B cell (primary cell): ENCODE results near the gene PIAS2. TPM values are rescaled to one million over a fixed set of nuclear protein-coding genes. Genes with fewer than 3 reads are reported as not detected.

ENCODE experiments used
- ATAC-seq: fragments of 200-7000 bp; cut with Tn5 transposase; one replicate; pipeline ENCODE4 v1.10.0; 2021; ENCODE audit warnings: low read depth, mild to moderate bottlenecking, moderate number of reproducible peaks, moderate library complexity
- CTCF ChIA-PET: fragments of 350-600 bp; sonication (Branson Sonifier 250); formaldehyde crosslinking; loops from one replicate; lab custom pipeline; 2021; ENCODE audit warnings: antibody characterized with exemption, inconsistent platforms; lab: Charles Lee
- POLR2A ChIA-PET: fragments of 350-600 bp; sonication (Branson Sonifier 250); formaldehyde crosslinking; loops from one replicate; lab custom pipeline; 2021; ENCODE audit warnings: antibody characterized with exemption; lab: Charles Lee
- DNase-seq: peaks from one replicate; pipeline ENCODE4 v3.0.0; 2013
- H2AFZ ChIP-seq: 2 replicates; pipeline ENCODE4 v1.6.1; 2012; ENCODE audit warnings: mild to moderate bottlenecking, low read depth, low read length; ENCODE audit not compliant: insufficient read depth, poor library complexity, severe bottlenecking
- H3K27ac ChIP-seq, 2 donors: 1 replicate in 1 of 2; 2 replicates in 1 of 2; pipeline ENCODE4 v1.5.1; 2012 to 2013; ENCODE audit warnings: low read length in 2 of 2, mild to moderate bottlenecking in 2 of 2, moderate library complexity in 1 of 2
- H3K27me3 ChIP-seq, 4 experiments: fragments of 200-600 bp in 1 of 4; sonication (generic) in 1 of 4; replicated peaks in 1 of 4; 1 replicate in 2 of 4; 2 replicates in 2 of 4; pipeline versions ENCODE4 v1.6.1 to v1.7.0; 2013 to 2016; ENCODE audit warnings: low read length in 3 of 4, mild to moderate bottlenecking in 2 of 4, mixed read lengths in 1 of 4, moderate library complexity in 1 of 4; ENCODE audit not compliant: insufficient read depth in 4 of 4, control insufficient read depth in 3 of 4; ENCODE audit errors: control extremely low read depth in 1 of 4
- H3K36me3 ChIP-seq, 2 experiments: replicated peaks in 1 of 2; 1 replicate in 1 of 2; 2 replicates in 1 of 2; pipeline versions ENCODE4 v1.6.1 to v1.7.1; 2013; ENCODE audit warnings: low read length in 1 of 2; ENCODE audit not compliant: insufficient read depth in 2 of 2, control insufficient read depth in 1 of 2; ENCODE audit errors: control extremely low read depth in 1 of 2, extremely low read depth in 1 of 2
- H3K4me1 ChIP-seq, 2 donors: fragments of 200-600 bp in 1 of 2; sonication (generic) in 1 of 2; 1 replicate in 1 of 2; 2 replicates in 1 of 2; pipeline versions ENCODE4 v1.5.1 to v1.6.1; 2013 to 2017; ENCODE audit warnings: low read length in 2 of 2; ENCODE audit not compliant: control insufficient read depth in 2 of 2, insufficient read depth in 2 of 2
- H3K4me2 ChIP-seq: replicated peaks from 2 replicates; pipeline ENCODE3; 2012; ENCODE audit warnings: mild to moderate bottlenecking, low read depth, low read length; ENCODE audit not compliant: poor library complexity, severe bottlenecking
- H3K4me3 ChIP-seq, 5 experiments: fragments of 200-600 bp in 1 of 5; sonication (generic) in 1 of 5; 1 replicate in 3 of 5; 2 replicates in 2 of 5; pipeline versions ENCODE4 v1.5.1 to v1.7.0; 2011 to 2016; ENCODE audit warnings: low read length in 4 of 5, mild to moderate bottlenecking in 4 of 5, low read depth in 2 of 5, control low read depth in 1 of 5, moderate library complexity in 1 of 5; ENCODE audit not compliant: insufficient read depth in 1 of 5; ENCODE audit errors: control extremely low read depth in 1 of 5, extremely low read depth in 1 of 5
- H3K79me2 ChIP-seq: fragments of 200-600 bp; sonication (generic); one replicate; pipeline ENCODE4 v1.6.0; 2016; ENCODE audit warnings: low read length; ENCODE audit not compliant: control insufficient read depth, insufficient read depth
- H3K9ac ChIP-seq: fragments of 200-600 bp; sonication (generic); 2 replicates; pipeline ENCODE4 v1.6.1; 2017; ENCODE audit warnings: mild to moderate bottlenecking, low read length, moderate library complexity
- H3K9me3 ChIP-seq, 3 donors: one replicate each; pipeline versions ENCODE4 v1.6.1 to v1.7.1; 2013; ENCODE audit warnings: low read length in 2 of 3; ENCODE audit not compliant: control insufficient read depth in 2 of 3, insufficient read depth in 1 of 3; ENCODE audit errors: control extremely low read depth in 1 of 3
- H4K20me1 ChIP-seq: 2 replicates; pipeline ENCODE4 v1.6.0; 2012; ENCODE audit warnings: mild to moderate bottlenecking, low read length; ENCODE audit not compliant: insufficient read depth, control insufficient read depth, poor library complexity, severe bottlenecking
- H3K27ac Mint-ChIP-seq: one replicate; pipeline ENCODE4 v1.8.0; 2021; ENCODE audit warnings: mixed read lengths
- H3K27me3 Mint-ChIP-seq: one replicate; pipeline ENCODE4 v1.8.0; 2021; ENCODE audit warnings: mixed read lengths
- H3K4me1 Mint-ChIP-seq: one replicate; pipeline ENCODE4 v1.8.0; 2021; ENCODE audit warnings: mixed read lengths
- H3K4me3 Mint-ChIP-seq: one replicate; pipeline ENCODE4 v1.8.0; 2021; ENCODE audit warnings: mixed read lengths
- H3K9me3 Mint-ChIP-seq: one replicate; pipeline ENCODE4 v1.8.0; 2022; ENCODE audit warnings: mixed read lengths; ENCODE audit not compliant: insufficient read depth
- CTCF ChIP-seq: fragments of 200-600 bp; IDR thresholded peaks from one replicate; pipeline ENCODE4 v1.8.0; 2022; ENCODE audit warnings: antibody characterized with exemption, mild to moderate bottlenecking
- EZH2 ChIP-seq: IDR thresholded peaks from 2 replicates; pipeline ENCODE4 v1.6.1; 2012; ENCODE audit warnings: borderline replicate concordance, low read depth, mild to moderate bottlenecking, moderate library complexity, low read length; ENCODE audit not compliant: insufficient read depth, poor library complexity, severe bottlenecking
- WGBS: methylation state at CpG from one replicate; pipeline ENCODE4 v1.1.5; 2013; ENCODE audit warnings: missing lambda C conversion rate; ENCODE audit not compliant: insufficient coverage; 5-methylcytosine and 5-hydroxymethylcytosine counted together
- intact Hi-C: fragments of 100-400 bp; cut with micrococcal nuclease; formaldehyde crosslinking; loops from one replicate; pipeline ENCODE4 v1.10.0; 2022
- polyA plus RNA-seq: library from polyadenylated mRNA; depleted of rRNA; stranded (reverse); fragments of >200 nt; gene quantifications from 2 replicates; pipeline ENCODE4 v1.2.3, GENCODE V29; 2012
- total RNA-seq, 2 donors: library from RNA; stranded (reverse); fragments of 120-200 nt in 1 of 2; gene quantifications; 1 replicate in 1 of 2; 2 replicates in 1 of 2; pipeline versions ENCODE4 v1.2.3 to v1.2.4, GENCODE V29; 2013 to 2022

The PIAS2 gene
- total and polyA plus RNA-seq, 2 donors (not counting 1 experiment from before 2014, with no cell fraction given): 7.3 to 51.1 TPM

DNA sequence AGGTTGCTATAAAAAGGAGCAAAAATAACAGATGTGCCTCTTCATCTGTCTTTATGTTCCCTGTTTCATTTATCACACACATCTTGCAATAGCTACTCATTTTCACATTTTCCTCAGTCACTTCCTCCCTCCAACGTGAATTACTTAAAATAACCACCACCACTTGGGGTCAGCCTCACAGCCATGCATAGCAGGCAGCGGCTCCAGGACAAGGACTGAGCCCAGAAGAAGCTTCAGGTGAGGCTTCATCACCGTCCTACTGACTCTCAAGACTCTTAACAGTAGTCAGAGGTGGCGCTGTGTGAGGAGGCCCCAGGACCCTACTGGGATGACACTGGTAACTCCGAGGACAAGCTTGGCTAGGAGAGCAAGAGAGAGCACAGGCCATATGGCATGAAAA lies 144.9 kb downstream of the PIAS2 start:
- DNase-seq (no peak), ATAC-seq (no peak)
- Mint-ChIP-seq H3K27me3 (peaks cover 4% of the 10 kb centered on the region), H3K4me3 (no peak overlapping the region), H3K27ac (no peak overlapping the region), H3K4me1 (no peaks in the 10 kb centered on the region), H3K9me3 (no peaks in the 10 kb centered on the region)
- no peaks in the 10 kb centered on the region for H3K9me3 ChIP-seq
- no peak overlapping the region for H3K27ac ChIP-seq
- H3K27me3 ChIP-seq: no peaks in the 10 kb centered on the region
- H3K4me1 ChIP-seq: no peaks in the 10 kb centered on the region
- no peak overlapping the region for H3K4me3 ChIP-seq
- H3K9ac ChIP-seq: no peak overlapping the region
- no peaks in the 10 kb centered on the region for H3K79me2 ChIP-seq
- ChIA-PET POLR2A (no interaction called here), CTCF (no interaction called here)
- intact Hi-C loops: no loop called here
- no peak overlapping the region for H3K4me2 ChIP-seq
- no peaks in the 10 kb centered on the region for H3K36me3 ChIP-seq
- no peaks in the 10 kb centered on the region for H4K20me1 ChIP-seq
- TF ChIP-seq CTCF (no peak), EZH2 (no peak)
- H2AFZ ChIP-seq: no peak overlapping the region
- 33% methylated on average over 5 of the region's 5 CpGs for WGBS

DNA sequence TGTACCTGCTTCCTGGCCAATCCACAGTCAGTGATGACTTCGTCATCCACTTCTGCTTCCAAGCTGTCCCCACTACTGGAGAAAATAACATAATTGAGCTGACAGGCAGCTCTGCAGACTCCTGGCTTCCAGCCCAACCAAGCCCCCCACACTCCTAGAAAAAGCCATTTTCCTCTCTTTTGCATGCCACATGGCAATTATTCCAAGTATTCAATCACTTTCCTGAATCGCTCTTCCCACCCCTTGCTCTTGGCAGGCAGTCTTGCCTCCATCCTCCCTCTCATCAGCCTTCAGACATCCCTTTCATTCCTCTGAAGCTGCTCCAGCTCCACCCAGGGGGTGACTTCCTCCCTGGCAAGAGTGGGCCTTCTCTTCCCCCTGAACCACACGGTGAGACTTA lies 146.2 kb downstream of the PIAS2 start:
- Histone ChIP-seq H3K27ac (no peak overlapping the region), H3K9me3 (no peaks in the 10 kb centered on the region), H3K4me3 (no peak overlapping the region), H3K27me3 (no peaks in the 10 kb centered on the region), H3K36me3 (no peaks in the 10 kb centered on the region), H3K4me1 (no peaks in the 10 kb centered on the region), H3K4me2 (no peak overlapping the region), H2AFZ (no peak overlapping the region), H3K79me2 (no peaks in the 10 kb centered on the region), H3K9ac (no peak overlapping the region), H4K20me1 (no peaks in the 10 kb centered on the region)
- intact Hi-C loops: no loop called here
- Mint-ChIP-seq H3K4me1 (no peaks in the 10 kb centered on the region), H3K4me3 (no peak overlapping the region), H3K9me3 (no peaks in the 10 kb centered on the region), H3K27me3 (peaks cover 4% of the 10 kb centered on the region), H3K27ac (no peak overlapping the region)
- ATAC-seq (no peak), DNase-seq (no peak)
- WGBS: 65% methylated on average over 2 of the region's 3 CpGs
- CTCF ChIA-PET: no interaction called here
- POLR2A ChIA-PET: no interaction called here
- no peak for TF ChIP-seq CTCF
